ENCODE measurements around the gene CCL8.

DNA sequence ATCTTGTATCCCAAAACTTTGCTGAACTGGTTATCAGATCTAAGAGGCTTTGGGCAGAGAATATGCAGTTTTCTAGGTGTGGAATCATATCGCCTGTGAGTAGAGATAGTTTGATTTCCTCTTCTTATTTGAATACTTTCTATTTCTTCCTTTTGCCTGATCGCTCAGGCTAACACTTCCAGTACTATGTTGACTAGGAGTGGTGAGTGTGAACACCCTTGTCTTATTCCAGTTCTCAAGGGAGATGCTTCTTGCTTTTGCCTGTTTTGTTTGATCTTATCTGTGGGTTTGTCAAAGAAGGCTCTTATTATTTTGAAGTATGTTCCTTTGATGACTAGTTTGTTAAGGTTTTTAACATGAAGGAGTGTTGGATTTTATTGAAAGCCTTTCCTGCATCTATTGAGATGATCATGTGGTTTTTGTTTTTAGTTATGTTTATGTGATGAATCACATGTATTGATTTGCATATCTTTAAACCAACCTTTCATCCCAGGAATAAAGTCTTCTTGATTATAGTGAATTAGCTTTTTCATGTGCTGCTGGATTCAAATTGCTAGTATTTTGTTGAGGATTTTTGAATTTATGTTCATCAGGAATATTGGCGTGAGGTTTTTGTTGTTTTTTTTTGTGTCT, 20.0 kb downstream of the CCL8 start:
- TF ChIP-seq EZH2 (IDR thresholded peaks at IDR 0.05) (no peak), POLR2AphosphoS5 (IDR thresholded peaks at IDR 0.05; ENCODE audit: borderline replicate concordance, low read depth, low read length) (no peak)

Data from SK-N-MC (cell line).